Calu3 (cell line): ENCODE measurements around the gene DEGS2. TPM values are rescaled to one million over a fixed set of nuclear protein-coding genes. Genes with fewer than 3 reads are reported as not detected.

ENCODE experiments used
- BruUV-seq: library from RNA; stranded (reverse); fragments of 400-500 nt; replicated peaks from 2 replicates; lab custom pipeline; 2021; lab: Mats Ljungman, UMichigan
- CTCF ChIA-PET: fragments of 300-600 bp; sonication (Branson Sonifier 250); formaldehyde crosslinking; loops from one replicate; lab custom pipeline; 2022; ENCODE audit warnings: antibody characterized with exemption; lab: Charles Lee
- DNase-seq: peaks from one replicate; pipeline ENCODE4 v3.0.0; 2022
- H3K27ac Mint-ChIP-seq: one replicate; pipeline ENCODE4 v1.8.0; 2022; ENCODE audit warnings: mixed read lengths; ENCODE audit not compliant: unreplicated experiment
- H3K27me3 Mint-ChIP-seq: one replicate; pipeline ENCODE4 v1.8.0; 2022; ENCODE audit warnings: mixed read lengths; ENCODE audit not compliant: unreplicated experiment
- H3K36me3 Mint-ChIP-seq: one replicate; pipeline ENCODE4 v1.8.0; 2022; ENCODE audit warnings: mild to moderate bottlenecking, moderate library complexity, mixed read lengths; ENCODE audit not compliant: insufficient read depth, unreplicated experiment
- H3K4me1 Mint-ChIP-seq: one replicate; pipeline ENCODE4 v1.8.0; 2022; ENCODE audit warnings: mild to moderate bottlenecking, low read depth, mixed read lengths; ENCODE audit not compliant: unreplicated experiment
- H3K4me3 Mint-ChIP-seq: one replicate; pipeline ENCODE4 v1.8.0; 2022; ENCODE audit warnings: mild to moderate bottlenecking, low read depth, moderate library complexity, mixed read lengths; ENCODE audit not compliant: unreplicated experiment
- H3K9me3 Mint-ChIP-seq: one replicate; pipeline ENCODE4 v1.8.0; 2022; ENCODE audit warnings: low read depth, mixed read lengths; ENCODE audit not compliant: unreplicated experiment
- CTCF ChIP-seq: fragments of 200-600 bp; IDR thresholded peaks from one replicate; pipeline ENCODE4 v1.8.0; 2022; ENCODE audit warnings: antibody characterized with exemption; ENCODE audit not compliant: unreplicated experiment
- intact Hi-C: fragments of 100-400 bp; cut with micrococcal nuclease; formaldehyde crosslinking; loops from one replicate; pipeline ENCODE4 v1.10.0; 2022; ENCODE audit not compliant: unreplicated experiment
- total RNA-seq: library from RNA; stranded (reverse); gene quantifications from 2 replicates; pipeline ENCODE4 v1.2.3, GENCODE V29; 2022

Gene DEGS2
- total RNA-seq, 1 experiment from 2014 or later, result 2.5 TPM

- BruUV-seq, result no TSS peak
- TF ChIP-seq CTCF, result no peak
- DNase-seq, result no peak
- Mint-ChIP-seq H3K27ac (no peak overlapping the region), H3K4me3 (no peak overlapping the region), H3K9me3 (no peaks in the 10 kb centered on the region), H3K4me1 (peaks cover 13% of the 10 kb centered on the region), H3K27me3 (no peaks in the 10 kb centered on the region), H3K36me3 (no peaks in the 10 kb centered on the region)
- intact Hi-C loops, result no loop called here
- CTCF ChIA-PET, result no interaction called here
Measured at GRCh38 chr14:100147691-100148464, 11.6 kb downstream of the DEGS2 start.

- H3K9me3 Mint-ChIP-seq, result no peaks in the 10 kb centered on the region
- H3K4me1 Mint-ChIP-seq, result peaks cover 19% of the 10 kb centered on the region
- no peak overlapping the region for H3K27ac Mint-ChIP-seq
- no peaks in the 10 kb centered on the region for H3K36me3 Mint-ChIP-seq
- no peaks in the 10 kb centered on the region for H3K27me3 Mint-ChIP-seq
- BruUV-seq, result no TSS peak
- H3K4me3 Mint-ChIP-seq, result no peak overlapping the region
- intact Hi-C loops, result no loop called here
- CTCF ChIA-PET, result no interaction called here
- TF ChIP-seq CTCF, result no peak
- no peak for DNase-seq
Measured at GRCh38 chr14:100147181-100147631, 12.2 kb downstream of the DEGS2 start.

- Mint-ChIP-seq H3K9me3 (no peaks in the 10 kb centered on the region), H3K4me1 (peaks cover 25% of the 10 kb centered on the region), H3K27me3 (no peaks in the 10 kb centered on the region), H3K27ac (no peak overlapping the region), H3K4me3 (no peak overlapping the region), H3K36me3 (no peaks in the 10 kb centered on the region)
- CTCF ChIA-PET, result interaction anchor here (1.5 kb wide), 1 partner anchor 10 kb away, joined by 4 read pairs; no protein-coding TSS in a partner anchor
- intact Hi-C loops, result no loop called here
- DNase-seq, result no peak
- TF ChIP-seq CTCF, result no peak
- no TSS peak for BruUV-seq
Measured at GRCh38 chr14:100146531-100147091, 12.8 kb downstream of the DEGS2 start.

GRCh38 chr14:100145682-100146464 is 13.6 kb downstream of the DEGS2 start:
- no peaks in the 10 kb centered on the region for H3K9me3 Mint-ChIP-seq
- CTCF ChIA-PET, result interaction anchor here (0.6 to 1.5 kb wide), 2 partner anchors 11 to 110 kb away, joined by 3 to 4 read pairs; no protein-coding TSS in a partner anchor
- H3K27me3 Mint-ChIP-seq, result no peaks in the 10 kb centered on the region
- no TSS peak for BruUV-seq
- no peak overlapping the region for H3K4me3 Mint-ChIP-seq
- TF ChIP-seq CTCF, result no peak
- no peak for DNase-seq
- H3K4me1 Mint-ChIP-seq, result peaks cover 22% of the 10 kb centered on the region
- H3K27ac Mint-ChIP-seq, result no peak overlapping the region
- no peaks in the 10 kb centered on the region for H3K36me3 Mint-ChIP-seq
- intact Hi-C loops, result no loop called here
